Activated T-helper 1 cell treated with anti-CD3 and anti-CD28 coated beads, Interleukin-12 subunit alpha, Interleukin-12 subunit beta, Interleukin-2, Interleukin-4 antibody, amounts not matched to agents 30 ng/mL and 10 ng/mL and 1 ng/mL, durations not matched to agents 14 hours and 24 hours and 36 hours (primary cell): ENCODE data around the gene SF3A2. TPM values are rescaled to one million over a fixed set of nuclear protein-coding genes. Genes with fewer than 3 reads are reported as not detected.
"Not testable (repeated sequence)": the region's sequence is repeated elsewhere in the genome, so short reads cannot be mapped to it uniquely, and the experiment has no call there.

Experiments used
- DNase-seq: peaks from one replicate; pipeline ENCODE4 v3.0.0; 2021; ENCODE audit warnings: low spot score
- H3K27ac Mint-ChIP-seq: one replicate; pipeline ENCODE4 v1.8.0; 2021; ENCODE audit warnings: mild to moderate bottlenecking, mixed read lengths
- H3K27me3 Mint-ChIP-seq: one replicate; pipeline ENCODE4 v1.8.0; 2022; ENCODE audit warnings: mild to moderate bottlenecking, moderate library complexity, mixed read lengths; ENCODE audit not compliant: insufficient read depth
- H3K36me3 Mint-ChIP-seq: one replicate; pipeline ENCODE4 v1.8.0; 2021; ENCODE audit warnings: low read depth, mixed read lengths
- H3K4me1 Mint-ChIP-seq: one replicate; pipeline ENCODE4 v1.8.0; 2021; ENCODE audit warnings: low read depth, mixed read lengths
- H3K4me3 Mint-ChIP-seq: one replicate; pipeline ENCODE4 v1.8.0; 2021; ENCODE audit warnings: mild to moderate bottlenecking, moderate library complexity, mixed read lengths
- H3K9me3 Mint-ChIP-seq: one replicate; pipeline ENCODE4 v1.8.0; 2021; ENCODE audit warnings: mixed read lengths
- intact Hi-C: fragments of 100-400 bp; cut with micrococcal nuclease; formaldehyde crosslinking; loops from one replicate; pipeline ENCODE4 v1.15.1; 2024
- total RNA-seq: library from RNA; stranded (reverse); gene quantifications from 2 replicates; pipeline ENCODE4 v1.2.3, GENCODE V29; 2022

The SF3A2 gene
- total RNA-seq, 1 donor from 2014 or later, result 153 TPM

DNA sequence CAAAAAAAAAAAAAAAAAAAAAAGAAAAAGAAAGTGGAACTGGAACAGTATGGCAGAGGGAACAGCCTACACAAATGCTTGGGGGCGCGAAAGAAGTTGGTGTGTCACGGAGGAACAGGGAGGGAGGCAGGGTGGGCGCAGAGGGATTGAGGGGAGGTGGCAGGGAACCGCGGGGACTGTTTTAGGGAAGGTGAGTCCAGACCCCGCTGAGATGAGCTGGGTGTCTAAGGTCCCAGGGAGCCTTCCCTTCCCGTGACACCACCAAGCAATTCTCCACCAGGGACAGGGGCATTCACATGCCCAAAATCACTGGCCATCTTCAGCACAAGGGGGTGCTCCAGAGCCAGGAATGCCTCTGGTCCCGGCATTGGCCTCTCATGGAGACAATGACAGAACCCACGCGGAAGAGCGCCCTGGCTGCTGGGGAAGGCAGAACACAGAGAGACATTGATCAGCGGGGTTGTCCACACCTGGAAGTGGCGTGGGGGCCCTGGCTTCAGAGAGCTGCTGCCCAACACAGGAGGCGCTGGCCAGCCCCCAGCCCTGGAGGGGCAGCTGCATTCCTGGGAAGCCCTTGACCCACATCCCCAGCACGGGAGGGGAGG, 38.4 kb downstream of the SF3A2 start:
- no peak for DNase-seq
- Mint-ChIP-seq H3K4me3 (peak overlapping the region; percentile 30), H3K27me3 (peaks cover 3% of the 10 kb centered on the region), H3K4me1 (peaks cover 21% of the 10 kb centered on the region), H3K36me3 (peaks cover 29% of the 10 kb centered on the region), H3K9me3 (no peaks in the 10 kb centered on the region), H3K27ac (no peak overlapping the region)
- intact Hi-C loops, result loop anchor here (5.0 to 10.0 kb wide), 2 partner anchors 178 to 340 kb away; partner anchors contain the start of genes IZUMO4 and MOB3A

DNA sequence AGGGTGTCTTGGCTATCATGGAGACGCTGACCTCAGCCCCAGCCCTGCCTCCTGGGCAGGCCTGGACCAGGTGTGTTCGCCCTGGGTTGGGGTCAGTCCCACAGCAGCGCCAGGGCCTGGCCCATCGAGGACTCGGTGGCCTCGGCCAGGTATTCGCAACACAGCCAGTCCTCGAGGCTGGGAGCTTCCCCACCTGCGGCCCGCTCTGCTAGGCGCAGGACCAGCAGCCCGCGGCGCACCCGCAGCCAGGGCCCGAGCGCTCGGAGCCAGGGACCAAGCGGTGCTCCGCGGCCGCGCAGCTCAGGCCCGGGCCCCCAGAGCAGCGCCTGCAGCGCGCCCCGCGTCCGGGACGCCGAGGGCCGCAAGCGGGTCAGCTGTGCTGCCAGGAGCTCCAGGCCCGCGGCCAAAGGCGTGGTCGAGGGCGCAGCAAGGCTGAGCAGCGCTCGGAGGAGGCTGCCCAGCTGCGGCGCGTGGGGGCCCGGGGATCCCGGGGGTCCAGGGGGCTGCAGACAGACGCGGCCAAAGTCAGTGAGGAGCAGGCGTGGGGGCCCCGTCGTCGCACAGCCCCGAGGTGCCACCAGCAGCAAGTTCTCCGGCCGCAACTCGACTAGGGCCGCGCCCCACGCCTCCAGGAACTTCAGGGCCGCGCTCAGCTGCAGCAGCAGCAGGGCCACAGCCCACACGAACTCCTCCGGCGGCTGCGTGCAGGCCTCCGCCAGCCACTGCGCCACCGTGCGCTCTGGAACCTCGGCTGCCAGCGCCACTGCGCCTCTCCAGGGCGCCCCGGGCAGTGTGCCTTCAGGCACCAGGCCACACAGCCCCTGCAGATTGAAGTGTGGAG, 39.2 kb downstream of the SF3A2 start:
- intact Hi-C loops, result loop anchor here (10.0 kb wide), 1 partner anchor 339 kb away; no protein-coding TSS in a partner anchor
- no peaks in the 10 kb centered on the region for H3K9me3 Mint-ChIP-seq
- no peak for DNase-seq
- H3K4me1 Mint-ChIP-seq, result peaks cover 21% of the 10 kb centered on the region
- H3K27ac Mint-ChIP-seq, result no peak overlapping the region
- peaks cover 3% of the 10 kb centered on the region for H3K27me3 Mint-ChIP-seq
- H3K4me3 Mint-ChIP-seq, result no peak overlapping the region
- peaks cover 29% of the 10 kb centered on the region for H3K36me3 Mint-ChIP-seq

DNA sequence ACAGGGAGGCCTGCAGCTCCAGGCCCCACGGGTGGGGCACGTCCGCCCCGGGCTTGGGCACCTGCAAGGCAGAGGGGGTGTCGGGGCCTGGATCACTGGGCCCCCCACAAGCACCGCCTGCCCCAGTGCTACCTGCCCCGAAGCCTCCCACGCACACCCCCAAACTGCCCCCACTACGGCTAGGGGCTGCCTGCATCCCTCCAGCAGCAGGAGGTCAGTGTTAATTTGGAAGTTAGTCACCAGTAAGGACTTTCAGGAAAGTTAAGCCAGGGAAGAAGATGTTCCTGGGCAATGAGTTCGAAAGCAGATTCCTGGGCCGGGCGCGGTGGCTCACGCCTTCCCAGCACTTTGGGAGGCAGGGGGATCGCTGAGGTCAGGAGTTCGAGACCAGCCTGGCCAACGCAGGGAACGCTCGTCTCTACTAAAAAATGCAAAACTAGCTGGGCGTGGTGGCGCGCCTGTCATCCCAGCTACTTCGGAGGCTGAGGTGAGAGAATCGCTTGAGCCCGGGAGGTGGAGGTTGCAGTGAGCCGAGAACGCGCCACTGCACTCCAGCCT, 39.9 kb downstream of the SF3A2 start:
- peaks cover 26% of the 10 kb centered on the region for H3K36me3 Mint-ChIP-seq
- H3K27ac Mint-ChIP-seq, result peak overlapping the region; percentile 48
- no peak for DNase-seq
- no peak overlapping the region for H3K4me3 Mint-ChIP-seq
- intact Hi-C loops, result loop anchor here (10.0 kb wide), 1 partner anchor 338 kb away; no protein-coding TSS in a partner anchor
- no peaks in the 10 kb centered on the region for H3K27me3 Mint-ChIP-seq
- peaks cover 19% of the 10 kb centered on the region for H3K4me1 Mint-ChIP-seq
- H3K9me3 Mint-ChIP-seq, result no peaks in the 10 kb centered on the region

DNA sequence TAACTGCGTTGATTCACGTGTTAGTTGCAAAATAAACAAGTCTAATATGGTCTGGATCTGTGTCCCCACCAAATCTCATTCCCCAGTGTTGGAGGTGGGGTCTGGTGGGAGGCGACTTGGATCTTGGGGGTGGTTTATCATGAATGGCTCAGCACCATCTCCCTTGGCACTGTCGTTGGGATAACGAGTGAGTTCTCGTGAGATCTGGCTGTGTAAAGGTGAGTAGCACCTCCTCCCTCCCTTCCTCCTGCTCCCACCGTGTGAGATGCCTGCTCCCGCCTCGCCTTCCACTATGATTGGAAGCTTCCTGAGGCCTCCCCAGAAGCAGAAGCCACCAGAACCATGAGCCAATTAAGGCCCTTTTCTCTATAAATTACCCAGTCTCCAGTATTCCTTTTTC, 40.5 kb downstream of the SF3A2 start:
- intact Hi-C loops, result loop anchor here (10.0 kb wide), 1 partner anchor 338 kb away; no protein-coding TSS in a partner anchor
- H3K4me3 Mint-ChIP-seq, result no peak overlapping the region
- no peak for DNase-seq
- no peaks in the 10 kb centered on the region for H3K27me3 Mint-ChIP-seq
- peaks cover 18% of the 10 kb centered on the region for H3K4me1 Mint-ChIP-seq
- H3K36me3 Mint-ChIP-seq, result peaks cover 22% of the 10 kb centered on the region
- no peaks in the 10 kb centered on the region for H3K9me3 Mint-ChIP-seq
- peak overlapping the region; percentile 29 for H3K27ac Mint-ChIP-seq

DNA sequence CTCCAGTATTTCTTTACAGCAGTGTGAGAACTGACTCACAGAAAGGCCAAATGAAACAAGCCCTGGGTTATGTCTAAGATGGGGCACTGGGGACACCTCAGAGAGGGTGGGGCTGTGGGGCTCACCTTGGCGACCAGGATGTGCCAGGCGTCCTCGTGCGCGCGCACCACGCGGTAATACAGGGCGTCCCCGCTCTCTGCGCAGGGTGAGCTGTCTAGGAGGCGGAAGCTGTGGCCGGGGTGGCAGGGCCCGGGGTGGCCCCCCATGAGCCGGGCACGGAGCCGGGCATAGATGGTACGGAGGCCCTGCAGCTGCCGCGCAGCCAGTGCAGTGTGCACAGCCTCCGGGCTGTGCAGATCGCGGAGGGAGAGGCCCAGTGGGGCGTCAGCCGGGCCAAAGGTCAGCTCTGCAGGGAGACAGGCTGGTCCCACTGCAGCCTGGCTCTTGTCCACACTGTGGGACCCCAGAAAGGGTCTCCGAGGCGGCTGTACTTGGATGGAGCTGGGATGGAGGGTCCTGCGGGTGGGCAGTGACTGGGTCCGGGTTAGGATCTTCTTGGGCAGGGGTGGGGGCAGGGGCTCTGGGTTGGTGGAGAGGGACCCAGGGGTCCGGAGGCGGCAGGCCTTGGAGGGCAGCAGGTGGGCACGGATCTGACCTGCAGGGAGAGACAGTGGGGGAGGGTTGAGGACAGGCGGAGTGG, 42.0 kb downstream of the SF3A2 start:
- no peak for DNase-seq
- Mint-ChIP-seq H3K4me3 (no peak overlapping the region), H3K27ac (no peak overlapping the region), H3K36me3 (peaks cover 16% of the 10 kb centered on the region), H3K9me3 (no peaks in the 10 kb centered on the region), H3K4me1 (peaks cover 18% of the 10 kb centered on the region), H3K27me3 (no peaks in the 10 kb centered on the region)
- intact Hi-C loops, result loop anchor here (10.0 kb wide), 1 partner anchor 336 kb away; no protein-coding TSS in a partner anchor

DNA sequence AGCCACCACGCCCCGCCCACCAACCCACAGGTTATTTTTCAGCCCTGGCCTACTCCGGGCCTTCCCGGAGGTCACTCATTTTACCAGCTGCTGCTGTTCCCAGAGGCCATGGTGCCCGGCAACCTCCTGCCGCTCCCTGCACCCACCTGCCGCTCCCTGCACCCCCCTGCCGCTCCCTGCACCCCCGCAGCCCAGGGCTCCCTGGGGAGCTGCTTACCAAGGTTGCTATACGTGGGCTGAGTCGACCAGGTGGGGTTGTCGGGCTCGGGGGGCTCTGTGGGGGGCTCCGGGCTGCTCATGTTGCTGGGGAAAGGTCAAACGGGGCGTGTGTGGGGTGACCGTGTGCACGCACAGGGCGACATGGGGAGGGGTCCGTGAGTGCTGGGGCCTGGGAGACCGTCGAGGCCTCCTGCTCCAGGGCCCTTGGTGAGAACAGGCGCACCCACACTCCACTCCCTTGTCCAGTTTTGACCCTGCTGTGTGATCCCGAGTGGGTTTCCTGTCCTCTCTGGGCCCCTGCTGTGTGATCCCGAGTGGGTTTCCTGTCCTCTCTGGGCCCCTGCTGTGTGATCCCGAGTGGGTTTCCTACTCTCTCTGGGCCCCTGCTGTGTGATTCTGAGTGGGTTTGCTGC, 44.1 kb downstream of the SF3A2 start:
- H3K27ac Mint-ChIP-seq, result no peak overlapping the region
- DNase-seq, result no peak
- H3K27me3 Mint-ChIP-seq, result no peaks in the 10 kb centered on the region
- H3K4me1 Mint-ChIP-seq, result peaks cover 9% of the 10 kb centered on the region
- no peak overlapping the region for H3K4me3 Mint-ChIP-seq
- peaks cover 3% of the 10 kb centered on the region for H3K36me3 Mint-ChIP-seq
- intact Hi-C loops, result no loop called here
- H3K9me3 Mint-ChIP-seq, result no peaks in the 10 kb centered on the region

DNA sequence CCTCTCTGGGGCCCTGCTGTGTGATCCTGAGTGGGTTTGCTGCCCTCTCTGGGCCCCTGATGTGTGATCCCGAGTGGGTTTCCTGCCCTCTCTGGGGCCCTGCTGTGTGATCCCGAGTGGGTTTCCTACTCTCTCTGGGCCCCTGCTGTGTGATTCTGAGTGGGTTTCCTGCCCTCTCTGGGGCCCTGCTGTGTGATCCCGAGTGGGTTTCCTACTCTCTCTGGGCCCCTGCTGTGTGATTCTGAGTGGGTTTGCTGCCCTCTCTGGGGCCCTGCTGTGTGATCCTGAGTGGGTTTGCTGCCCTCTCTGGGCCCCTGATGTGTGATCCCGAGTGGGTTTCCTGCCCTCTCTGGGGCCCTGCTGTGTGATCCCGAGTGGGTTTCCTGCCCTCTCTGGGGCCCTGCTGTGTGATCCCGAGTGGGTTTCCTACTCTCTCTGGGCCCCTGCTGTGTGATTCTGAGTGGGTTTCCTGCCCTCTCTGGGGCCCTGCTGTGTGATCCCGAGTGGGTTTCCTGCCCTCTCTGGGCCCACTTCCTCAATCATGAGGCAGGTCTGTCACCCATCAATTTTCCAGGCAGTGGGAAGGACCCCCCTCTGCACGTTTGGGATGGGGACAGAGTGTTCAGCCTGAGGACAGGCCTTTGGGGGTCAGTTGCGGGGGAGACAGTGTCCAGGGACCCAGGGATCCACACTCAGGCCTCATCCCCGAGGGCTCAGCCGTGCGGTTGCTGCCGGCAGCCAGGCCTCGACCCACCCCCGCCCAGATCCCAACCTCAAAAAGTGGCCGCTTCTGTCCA, 44.8 kb downstream of the SF3A2 start:
- H3K27me3 Mint-ChIP-seq, H3K9me3 Mint-ChIP-seq, DNase-seq, H3K4me1 Mint-ChIP-seq, intact Hi-C loops, H3K27ac Mint-ChIP-seq, H3K36me3 Mint-ChIP-seq: not testable (repeated sequence)
- peak overlapping the region; percentile 59 for H3K4me3 Mint-ChIP-seq

DNA sequence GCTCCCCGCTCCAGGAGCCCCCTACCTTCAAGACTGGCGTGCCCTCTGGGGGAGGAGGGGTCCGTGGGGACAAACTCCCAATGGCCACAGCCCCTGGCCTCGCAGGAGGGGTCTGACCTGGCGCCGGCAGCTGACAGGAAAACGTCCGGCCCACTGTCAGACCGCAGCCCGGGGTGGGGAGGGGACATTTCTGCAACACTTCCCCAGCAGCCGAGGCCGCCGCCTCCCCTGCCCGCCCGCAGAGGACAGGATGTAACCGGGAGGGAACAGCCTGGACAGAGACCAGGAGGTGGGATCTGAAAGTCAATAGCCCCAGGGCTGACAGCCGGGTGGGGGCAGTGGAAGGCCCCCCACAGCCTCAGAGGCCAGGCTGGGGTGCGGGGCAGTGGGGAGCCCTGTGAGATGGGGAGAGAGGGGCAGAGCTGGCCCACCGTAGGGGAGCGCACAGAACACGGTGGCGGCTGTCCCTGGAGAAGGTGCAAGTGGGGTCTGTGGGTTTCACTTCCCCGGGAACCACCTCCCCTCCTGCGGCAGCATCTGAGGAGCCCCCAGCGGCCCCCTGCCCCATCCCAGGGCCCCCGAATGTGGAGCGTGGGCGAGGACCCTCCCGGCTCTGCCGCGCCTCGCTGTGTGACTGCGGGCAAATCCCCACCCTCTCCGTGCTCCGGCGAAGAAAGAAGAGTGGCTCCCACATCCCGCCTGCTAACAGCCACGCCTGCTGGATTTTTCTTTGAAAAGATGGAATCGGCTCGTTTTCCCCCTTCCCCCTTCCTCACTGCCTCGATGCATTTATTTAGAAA, 45.6 kb downstream of the SF3A2 start, which contains the start of gene PEAK3:
PEAK3 (minus strand) TSS at position 114 of the 800 bp plus-strand sequence. CDS start 1,244 bp downstream, outside the sequence.
- Mint-ChIP-seq H3K36me3 (peaks cover under 1% of the 10 kb centered on the region), H3K9me3 (no peaks in the 10 kb centered on the region), H3K4me1 (peaks cover 9% of the 10 kb centered on the region), H3K27me3 (no peaks in the 10 kb centered on the region), H3K4me3 (peak within 1 kb of the TSS; percentile 59), H3K27ac (peak within 1 kb of the TSS; percentile 61)
- peak; percentile 36 for DNase-seq
- intact Hi-C loops, result no loop called here

DNA sequence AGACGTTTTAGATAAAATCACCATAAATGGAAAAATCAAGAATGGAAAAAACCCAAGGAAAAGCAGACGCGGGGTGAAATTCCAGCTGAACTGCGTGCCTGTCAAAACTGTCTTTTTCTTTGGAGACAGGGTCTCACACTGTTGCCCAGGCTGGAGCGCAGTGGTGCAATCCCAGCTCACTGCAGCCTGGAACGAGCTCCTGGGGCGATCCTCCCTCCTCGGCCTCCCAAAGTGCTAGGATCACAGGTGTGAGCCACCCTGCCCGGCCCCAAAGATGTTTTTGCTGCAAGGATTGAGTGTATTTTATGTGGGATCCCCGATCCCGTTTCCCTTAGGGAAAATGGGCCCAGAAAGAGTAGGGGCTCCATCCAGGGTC, 46.2 kb downstream of the SF3A2 start:
- Mint-ChIP-seq H3K27me3 (no peaks in the 10 kb centered on the region), H3K9me3 (no peaks in the 10 kb centered on the region), H3K4me3 (no peak overlapping the region), H3K36me3 (no peaks in the 10 kb centered on the region), H3K4me1 (peaks cover 9% of the 10 kb centered on the region), H3K27ac (no peak overlapping the region)
- intact Hi-C loops, result no loop called here
- DNase-seq, result no peak

DNA sequence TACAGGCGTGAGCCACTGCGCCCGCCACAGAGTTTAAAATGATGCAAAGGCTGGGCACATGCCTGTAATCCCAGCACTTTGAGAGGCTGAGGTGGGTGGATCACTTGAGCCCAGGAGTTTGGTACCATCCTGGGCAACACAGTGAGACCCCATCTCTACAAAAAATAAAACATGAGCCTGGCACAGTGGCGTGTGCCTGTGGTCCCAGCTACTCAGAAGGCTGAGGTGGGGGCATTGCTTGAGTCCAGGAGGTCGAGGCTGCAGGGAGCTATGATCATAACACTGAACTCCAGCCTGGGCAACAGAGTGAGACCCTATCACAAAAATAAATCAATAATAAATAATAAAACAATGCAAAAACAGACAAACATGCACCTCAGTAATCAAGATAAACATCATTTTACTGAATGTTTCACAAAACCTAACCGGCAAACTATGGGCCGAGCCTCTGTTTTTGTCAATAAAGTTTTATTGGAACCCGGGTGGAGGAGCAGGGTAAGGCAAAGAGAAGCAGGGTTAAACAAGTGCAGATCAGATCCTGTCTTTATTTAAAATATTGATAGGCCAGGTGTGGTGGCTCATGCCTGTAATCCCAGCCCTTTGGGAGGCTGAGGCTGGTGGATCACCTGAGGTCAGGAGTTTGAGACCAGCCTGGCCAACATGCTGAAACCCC, 47.3 kb downstream of the SF3A2 start:
- Mint-ChIP-seq H3K27ac (no peak overlapping the region), H3K36me3 (no peaks in the 10 kb centered on the region), H3K4me1 (peaks cover 18% of the 10 kb centered on the region), H3K9me3 (no peaks in the 10 kb centered on the region), H3K27me3 (no peaks in the 10 kb centered on the region), H3K4me3 (no peak overlapping the region)
- DNase-seq, result no peak
- intact Hi-C loops, result no loop called here
